IPS-NIHi7 (cell line): ENCODE measurements around the gene POU3F2.

Experiments used
- DNase-seq: peaks from one replicate; pipeline ENCODE4 v3.0.0; 2012; ENCODE audit warnings: mixed read lengths; ENCODE audit errors: extremely low spot score

The POU3F2 gene

GRCh38 chr6:98830146-98830545, 4.2 kb upstream of the POU3F2 start:
- no peak for DNase-seq

GRCh38 chr6:98831057-98831958, 3.1 kb upstream of the POU3F2 start:
- peak; percentile 48 for DNase-seq

- DNase-seq: no peak
Observed at GRCh38 chr6:98831959-98832283, 2.5 kb upstream of the POU3F2 start.

DNA sequence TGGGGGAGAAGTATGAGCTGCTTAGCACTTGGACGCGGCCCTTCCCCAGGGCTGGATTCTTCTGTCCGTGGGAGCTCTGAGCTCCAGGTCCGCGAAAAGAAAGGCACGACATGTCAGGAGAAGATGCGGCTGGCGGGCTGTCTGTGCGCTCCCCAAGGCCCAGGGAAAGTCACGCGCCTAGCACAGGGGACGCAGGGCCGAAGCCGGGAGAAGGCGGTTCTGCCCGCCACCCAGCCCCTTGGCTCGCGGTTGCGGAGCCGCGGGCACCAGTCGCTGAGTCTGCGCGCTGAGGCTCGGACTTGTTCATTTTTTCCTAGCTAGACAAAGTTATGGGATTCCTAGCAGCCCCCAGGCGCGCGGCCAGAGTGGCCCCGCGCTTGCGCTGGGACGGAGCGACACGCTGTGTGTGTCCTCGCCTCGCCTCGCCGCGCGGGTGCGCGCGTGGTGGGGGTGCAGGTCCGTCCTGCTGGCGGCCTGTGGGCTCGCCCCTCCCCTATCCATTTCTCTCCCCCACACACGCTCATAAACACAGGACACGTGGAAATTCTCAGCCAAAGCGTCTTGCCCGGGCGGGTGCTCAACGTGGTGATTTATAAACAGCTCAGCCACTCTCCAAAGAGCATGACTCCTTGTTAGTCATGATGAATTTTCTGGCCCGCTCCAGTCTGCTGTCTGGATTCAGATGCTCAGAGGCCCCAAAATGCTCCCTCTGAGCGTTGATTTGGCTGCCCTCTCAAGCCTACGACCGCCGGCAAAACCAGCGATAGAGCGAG, 1.9 kb upstream of the POU3F2 start:
- DNase-seq: peak; percentile 15

GRCh38 chr6:98833057-98833306, 1.4 kb upstream of the POU3F2 start:
- DNase-seq: peak; percentile 33

GRCh38 chr6:98833307-98834059, 891 bp upstream of the POU3F2 start:
- peak; percentile 19 for DNase-seq

DNA sequence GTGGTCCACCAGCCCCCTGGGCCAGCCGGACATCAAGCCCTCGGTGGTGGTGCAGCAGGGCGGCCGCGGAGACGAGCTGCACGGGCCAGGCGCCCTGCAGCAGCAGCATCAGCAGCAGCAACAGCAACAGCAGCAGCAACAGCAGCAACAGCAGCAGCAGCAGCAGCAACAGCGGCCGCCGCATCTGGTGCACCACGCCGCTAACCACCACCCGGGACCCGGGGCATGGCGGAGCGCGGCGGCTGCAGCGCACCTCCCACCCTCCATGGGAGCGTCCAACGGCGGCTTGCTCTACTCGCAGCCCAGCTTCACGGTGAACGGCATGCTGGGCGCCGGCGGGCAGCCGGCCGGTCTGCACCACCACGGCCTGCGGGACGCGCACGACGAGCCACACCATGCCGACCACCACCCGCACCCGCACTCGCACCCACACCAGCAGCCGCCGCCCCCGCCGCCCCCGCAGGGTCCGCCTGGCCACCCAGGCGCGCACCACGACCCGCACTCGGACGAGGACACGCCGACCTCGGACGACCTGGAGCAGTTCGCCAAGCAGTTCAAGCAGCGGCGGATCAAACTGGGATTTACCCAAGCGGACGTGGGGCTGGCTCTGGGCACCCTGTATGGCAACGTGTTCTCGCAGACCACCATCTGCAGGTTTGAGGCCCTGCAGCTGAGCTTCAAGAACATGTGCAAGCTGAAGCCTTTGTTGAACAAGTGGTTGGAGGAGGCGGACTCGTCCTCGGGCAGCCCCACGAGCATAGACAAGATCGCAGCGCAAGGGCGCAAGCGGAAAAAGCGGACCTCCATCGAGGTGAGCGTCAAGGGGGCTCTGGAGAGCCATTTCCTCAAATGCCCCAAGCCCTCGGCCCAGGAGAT, 1.0 kb downstream of the POU3F2 start:
- DNase-seq: no peak

- DNase-seq: peak; percentile 41
Observed at GRCh38 chr6:98836025-98836961, 1.9 kb downstream of the POU3F2 start.

- no peak for DNase-seq
Observed at GRCh38 chr6:98836962-98837944, 2.9 kb downstream of the POU3F2 start.

DNA sequence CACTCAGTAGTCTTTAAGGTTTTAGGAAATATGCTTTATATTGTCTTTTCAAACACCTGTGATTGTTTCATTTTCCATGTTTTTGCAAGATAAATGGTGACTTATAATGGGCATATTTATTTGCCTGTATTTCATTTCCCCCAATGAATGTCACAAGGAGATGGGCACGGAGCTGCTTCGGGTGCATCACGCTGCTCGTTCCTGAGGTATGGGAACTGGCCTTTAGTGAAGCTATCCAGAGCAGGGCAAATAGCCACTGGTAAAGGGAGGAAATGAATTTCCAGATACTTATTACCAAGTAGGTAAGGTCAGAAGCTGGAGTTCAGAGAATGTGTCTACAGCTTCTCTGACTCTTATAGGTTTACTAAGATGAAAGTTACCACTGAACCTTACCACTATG, 3.7 kb downstream of the POU3F2 start:
- no peak for DNase-seq

- no peak for DNase-seq
Observed at GRCh38 chr6:98838975-98839374, 4.6 kb downstream of the POU3F2 start.

DNA sequence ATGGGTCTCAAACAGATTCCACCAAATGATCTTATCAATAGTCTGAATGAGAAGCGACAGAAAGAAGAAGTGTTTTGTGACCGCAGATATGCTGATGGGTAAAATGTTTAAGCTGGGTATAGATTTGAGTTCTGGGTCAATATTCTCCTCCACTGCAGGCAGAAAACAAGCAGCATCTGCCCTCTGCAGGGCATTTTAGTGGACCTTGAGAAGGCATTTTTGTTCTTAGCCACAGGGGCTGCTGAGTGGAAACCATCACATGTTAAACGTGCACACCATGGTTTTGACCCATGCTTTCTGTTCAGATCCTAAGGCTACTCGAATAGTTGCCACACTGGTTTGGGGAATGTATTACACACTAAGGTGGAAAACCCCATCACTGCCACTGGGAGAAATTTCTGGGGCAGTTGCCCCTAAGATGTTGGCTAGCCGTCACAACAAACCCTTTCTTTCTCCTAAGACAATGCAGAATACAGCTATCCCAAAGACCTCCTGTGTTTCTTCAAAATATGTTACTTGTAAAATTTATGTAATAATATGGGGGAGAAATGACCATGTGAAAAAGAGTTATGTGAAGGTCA, 5.5 kb downstream of the POU3F2 start:
- DNase-seq: no peak

- DNase-seq: no peak
Observed at GRCh38 chr6:98840385-98840784, 6.0 kb downstream of the POU3F2 start.

DNA sequence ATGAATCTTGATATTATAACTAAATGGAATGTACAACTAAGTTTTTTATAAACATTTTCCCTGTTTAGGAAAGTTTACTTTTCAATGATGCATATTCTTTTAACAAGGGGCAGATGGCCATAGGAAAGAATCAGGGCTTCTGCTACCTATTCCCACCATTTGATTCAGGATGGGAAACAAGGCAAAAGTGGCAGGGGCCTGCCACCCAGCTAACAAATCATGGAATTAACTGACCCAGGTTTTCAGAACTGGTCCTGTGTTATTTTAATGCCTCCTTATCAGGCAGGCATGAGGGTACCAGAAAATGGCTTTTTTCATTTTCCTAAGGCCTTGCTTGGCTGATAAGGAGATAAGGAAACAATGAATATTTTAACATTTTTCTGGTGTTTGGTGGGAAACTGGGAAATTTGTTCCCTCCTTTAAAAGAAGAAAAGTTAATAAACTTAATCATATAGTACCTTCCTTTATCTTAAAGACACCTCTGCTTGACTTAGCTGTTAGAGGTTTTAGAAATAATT, 6.7 kb downstream of the POU3F2 start:
- DNase-seq: no peak

- DNase-seq: no peak
Observed at GRCh38 chr6:98841621-98842341, 7.4 kb downstream of the POU3F2 start.

DNA sequence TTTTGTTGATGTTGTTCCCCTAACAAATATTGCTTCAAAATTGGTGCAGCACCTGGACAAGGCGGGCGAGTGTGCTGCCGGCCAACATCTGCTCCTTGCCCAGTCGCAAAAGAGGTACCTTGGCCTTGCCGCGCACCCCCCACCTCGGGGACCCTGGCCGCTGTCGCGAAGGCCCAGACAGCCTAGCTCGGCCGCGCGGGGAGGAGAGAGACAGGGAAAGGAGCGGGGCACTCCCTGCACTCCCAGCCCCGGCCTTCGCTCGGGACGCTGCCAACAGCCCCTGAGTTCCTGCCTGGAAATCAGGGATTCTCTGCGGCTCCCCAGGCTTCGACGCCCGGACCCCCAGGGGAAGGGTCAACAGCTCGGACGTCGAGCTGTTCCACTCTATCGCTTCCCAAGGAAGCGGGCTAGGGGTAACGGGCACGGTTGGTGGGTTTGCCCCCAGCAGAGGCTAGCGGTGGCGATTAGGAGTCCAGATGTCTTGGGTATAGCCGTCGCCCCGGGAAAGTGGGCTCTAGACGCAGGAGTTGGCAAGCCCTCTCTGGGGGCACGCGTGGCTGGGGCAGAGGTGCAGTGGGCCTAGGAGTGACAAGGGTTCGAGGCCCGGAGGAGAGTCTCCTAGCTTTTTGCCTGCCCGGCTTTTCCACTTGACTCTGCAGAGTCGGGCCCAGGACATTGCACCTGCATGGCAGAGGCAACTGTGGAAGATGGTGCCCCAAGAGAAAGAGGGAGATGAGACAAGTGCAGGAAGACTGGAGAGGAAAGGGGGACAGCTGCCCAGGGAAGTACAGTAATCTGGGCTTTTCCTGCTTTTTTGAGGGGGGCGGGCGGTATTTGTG, 8.2 kb downstream of the POU3F2 start:
- no peak for DNase-seq
